8988T (cell line): Measurements from ENCODE around the gene CYCS.
"Not testable (repeated sequence)": the region's sequence is repeated elsewhere in the genome, so short reads cannot be mapped to it uniquely, and the experiment has no call there.

Experiments
- DNase-seq: peaks from one replicate; pipeline ENCODE4 v3.0.0; 2011

CYCS gene

DNA sequence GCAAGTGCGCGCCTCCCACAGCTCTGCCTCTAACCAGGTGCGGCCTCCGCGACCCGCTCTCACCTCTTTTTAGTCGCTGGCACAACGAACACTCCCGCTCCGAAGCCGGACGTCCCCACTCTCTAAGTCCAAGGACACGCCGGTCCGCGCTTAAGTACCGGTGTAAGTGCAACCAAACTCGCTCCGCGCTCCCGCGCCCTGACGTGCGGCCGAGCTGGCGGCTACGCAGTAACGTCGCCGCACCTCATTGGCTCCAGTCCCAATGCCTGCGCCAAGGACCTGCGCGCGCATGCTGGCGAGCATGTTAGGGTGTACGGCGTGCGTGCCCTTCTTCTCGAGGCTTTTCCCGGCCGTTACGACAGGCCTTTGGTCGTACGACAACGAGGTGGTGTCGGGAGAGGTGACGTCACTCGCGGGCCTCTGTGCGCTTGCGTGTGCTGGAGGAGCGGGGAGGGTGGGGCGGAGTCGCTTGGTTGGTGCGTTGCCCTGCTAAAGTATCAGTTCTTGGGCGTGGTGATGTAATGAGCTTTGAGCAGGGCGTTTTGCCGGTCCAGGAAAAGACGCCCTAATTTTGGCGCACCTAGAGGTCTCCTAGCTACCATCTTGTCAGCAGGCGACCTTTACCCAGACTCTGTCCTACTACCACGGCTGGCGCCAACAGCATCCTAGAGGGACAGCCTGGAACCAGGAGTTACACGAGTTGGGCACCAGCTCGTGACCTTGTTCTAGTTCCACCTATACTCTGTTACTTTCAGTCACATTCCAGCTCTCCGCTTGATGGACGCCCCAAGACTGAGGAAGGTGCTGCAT lies at the start of gene CYCS:
TSS of gene CYCS (minus strand) at position 124 of the 810 bp plus-strand sequence. CDS start 1,141 bp downstream, outside the sequence.
- peak; percentile 33 for DNase-seq

DNA sequence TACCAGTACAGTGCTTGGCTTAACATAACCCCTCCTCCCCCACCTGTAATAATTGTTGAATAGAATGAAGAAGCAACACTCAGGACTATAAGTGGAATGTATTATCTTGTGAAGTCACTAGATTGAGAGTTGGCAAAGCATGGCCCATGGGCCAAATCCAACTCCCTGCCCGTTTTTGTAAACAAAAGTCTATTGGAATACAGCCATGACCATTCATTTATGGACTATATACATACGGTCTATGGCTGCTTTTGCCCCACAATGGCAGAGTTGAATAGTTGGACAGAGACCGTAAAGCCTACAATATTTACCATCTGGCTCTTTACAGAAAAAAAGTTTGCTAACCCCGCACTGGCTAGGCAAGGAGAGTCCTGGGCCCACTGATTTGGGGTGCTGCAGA lies 48.1 kb upstream of the CYCS start:
- no peak for DNase-seq

DNA sequence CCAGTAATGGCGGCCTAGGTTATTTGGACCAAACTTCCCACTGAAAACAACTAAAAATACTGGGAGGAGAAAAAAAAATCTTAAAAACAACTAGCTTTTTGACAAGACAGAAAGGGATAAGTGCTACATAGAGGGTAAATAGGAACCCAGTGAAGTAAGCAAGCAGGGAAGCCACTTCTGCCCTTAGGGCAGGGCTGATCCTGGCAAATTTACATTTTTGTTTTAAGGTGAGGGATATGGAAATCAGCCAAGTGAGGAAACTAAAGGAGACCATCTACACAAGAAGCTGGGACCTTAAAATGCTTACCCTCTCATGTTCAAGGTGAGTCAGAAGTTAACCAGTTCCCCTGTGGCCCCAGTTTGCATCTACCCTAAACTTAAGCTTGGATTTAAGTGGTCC lies 46.5 kb upstream of the CYCS start:
- no peak for DNase-seq

DNA sequence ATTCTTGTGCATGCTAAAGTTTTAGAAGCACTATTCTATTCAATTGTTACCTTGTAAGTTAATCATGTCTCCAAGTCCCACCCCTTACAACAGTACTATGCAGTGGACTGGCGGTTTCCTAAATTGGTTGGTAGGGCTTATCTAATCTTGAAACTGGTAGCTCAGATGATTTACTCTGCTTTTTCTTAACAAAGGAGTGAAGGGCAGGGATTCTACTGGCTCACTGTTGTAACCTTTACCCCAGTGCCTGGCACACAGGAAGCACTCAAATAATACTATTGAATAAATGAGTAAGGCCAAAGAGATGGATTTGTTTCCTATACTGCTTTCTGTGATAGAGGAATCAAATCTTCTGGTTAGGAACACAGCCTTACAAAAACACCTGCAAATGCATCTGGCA lies 46.0 kb upstream of the CYCS start:
- no peak for DNase-seq

DNA sequence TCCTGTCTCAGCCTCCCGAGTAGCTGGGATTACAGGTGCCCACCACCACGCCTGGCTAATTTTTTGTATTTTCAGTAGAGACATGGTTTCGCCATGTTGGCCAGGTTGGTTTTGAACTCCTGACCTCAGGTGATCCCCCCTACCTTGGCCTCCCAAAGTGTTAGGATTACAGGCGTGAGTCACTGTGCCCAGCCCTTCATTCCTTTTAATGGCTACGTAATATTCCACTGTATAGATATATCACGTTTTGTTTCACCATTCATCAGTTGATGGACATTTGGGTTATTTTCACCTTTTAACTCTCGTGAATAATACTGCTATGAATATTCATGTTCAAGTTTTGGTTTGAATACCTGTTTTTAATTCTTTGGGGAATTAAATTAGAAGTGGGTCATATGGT lies 44.6 kb upstream of the CYCS start:
- DNase-seq, result no peak

DNA sequence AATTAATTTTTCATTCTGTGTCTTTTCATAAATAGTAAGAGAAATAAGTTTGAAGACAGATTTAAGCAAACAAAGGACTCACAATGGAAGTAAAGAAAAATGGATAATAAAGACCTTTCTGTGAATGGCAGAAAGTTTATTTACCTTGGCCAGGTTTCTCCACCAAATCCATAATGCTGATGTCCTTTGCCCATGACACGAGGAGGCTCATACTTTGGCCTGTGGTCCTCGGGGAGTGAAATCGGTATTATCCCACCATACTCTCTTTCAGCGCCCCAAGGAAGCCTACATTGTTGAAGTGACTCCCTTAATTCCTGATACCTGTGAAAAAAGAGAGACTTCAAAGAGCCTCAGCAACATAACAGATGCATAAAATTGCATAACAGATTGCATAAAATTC lies 43.1 kb upstream of the CYCS start:
- no peak for DNase-seq

DNA sequence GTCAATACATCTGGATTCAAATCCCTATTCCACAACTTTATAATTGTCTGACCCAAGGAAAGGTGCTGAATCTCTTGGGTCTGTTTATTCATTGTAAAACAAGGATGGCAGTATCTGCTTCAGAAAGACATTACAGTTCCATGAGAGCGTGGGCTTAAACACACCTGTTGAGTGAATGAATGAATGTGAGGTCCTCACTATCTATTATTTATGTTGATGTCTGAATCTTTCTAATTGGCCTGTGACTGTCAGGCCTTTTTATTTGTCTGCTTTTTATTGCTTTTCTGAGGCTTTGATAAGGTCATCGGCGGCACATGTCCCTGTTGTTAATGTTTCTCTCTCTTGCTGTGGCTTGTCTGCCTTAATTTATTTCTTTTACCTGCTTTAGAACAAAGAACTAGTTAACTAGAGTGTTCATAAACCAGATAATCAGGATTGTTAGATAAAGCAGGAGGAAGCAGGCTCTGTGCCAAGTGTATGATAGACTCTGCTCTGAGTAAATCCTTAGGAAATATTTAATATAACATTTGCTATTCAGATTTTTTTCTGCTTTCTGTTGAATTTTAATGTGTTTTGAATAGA lies 42.3 kb upstream of the CYCS start:
- no peak for DNase-seq

DNA sequence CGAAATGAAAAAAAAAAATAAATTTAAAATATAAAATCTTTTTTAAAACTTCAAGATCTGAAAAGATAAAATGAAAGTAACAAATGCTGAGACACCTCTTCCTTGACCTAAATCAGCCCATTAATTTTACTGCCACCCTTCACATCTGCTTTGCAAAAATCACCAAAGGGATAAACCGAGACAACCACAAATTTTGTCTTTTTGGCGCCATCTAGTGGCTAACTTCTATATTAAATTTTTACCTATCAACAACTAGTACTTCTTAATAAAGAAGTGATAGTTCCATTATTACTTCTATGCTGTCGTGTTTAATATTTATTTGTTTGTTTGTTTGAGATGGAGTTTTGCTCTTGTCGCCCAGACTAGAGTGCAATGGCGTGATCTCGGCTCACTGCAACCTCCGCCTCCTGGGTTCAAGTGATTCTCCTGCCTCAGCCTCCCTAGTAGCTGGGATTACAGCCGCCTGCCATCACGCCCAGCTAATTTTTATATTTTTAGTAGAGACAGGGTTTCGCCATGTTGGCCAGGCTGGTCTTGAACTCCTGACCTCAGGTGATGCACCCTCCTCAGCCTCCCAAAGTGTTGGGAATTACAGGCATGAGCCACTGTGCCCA lies 35.0 kb upstream of the CYCS start:
- not testable (repeated sequence) for DNase-seq

DNA sequence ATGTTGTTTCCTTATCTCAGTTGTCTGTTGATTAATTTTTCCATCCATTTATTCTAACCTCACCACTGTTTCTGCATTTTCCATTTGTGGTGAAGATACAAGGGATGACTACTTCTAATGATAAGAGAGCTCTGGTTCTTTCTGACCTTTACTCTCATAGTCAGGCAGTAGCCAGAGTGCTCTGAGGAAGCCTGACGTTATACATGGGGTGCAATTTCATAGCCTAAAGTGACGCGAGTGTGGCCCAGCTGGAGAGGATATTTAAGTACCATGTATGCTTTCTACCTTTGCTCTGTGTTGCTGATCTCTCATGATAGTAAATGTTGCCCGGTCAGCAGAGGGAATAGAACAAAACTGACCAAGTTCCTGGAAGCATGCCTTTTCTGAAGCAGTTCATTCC lies 33.9 kb upstream of the CYCS start:
- DNase-seq, result no peak

DNA sequence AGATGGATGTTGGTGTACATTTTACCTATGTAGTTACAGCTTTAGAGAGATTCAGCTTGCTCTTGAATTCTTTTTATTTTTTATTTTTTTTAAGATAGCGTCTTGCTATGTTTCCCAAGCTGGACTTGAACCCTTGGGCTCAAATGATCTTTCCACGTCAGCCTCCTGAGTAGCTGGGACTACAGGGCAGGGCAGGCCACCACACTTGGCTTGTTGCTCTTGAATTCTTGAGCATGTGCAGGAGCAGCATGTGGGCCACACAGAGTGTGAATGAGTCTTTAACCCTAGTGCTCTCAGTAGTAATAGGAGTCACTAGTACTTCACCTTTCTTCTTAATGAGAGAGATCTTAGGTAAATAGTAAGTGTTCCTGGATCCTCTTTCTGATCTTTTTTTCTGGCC lies 26.7 kb upstream of the CYCS start:
- DNase-seq, result no peak

DNA sequence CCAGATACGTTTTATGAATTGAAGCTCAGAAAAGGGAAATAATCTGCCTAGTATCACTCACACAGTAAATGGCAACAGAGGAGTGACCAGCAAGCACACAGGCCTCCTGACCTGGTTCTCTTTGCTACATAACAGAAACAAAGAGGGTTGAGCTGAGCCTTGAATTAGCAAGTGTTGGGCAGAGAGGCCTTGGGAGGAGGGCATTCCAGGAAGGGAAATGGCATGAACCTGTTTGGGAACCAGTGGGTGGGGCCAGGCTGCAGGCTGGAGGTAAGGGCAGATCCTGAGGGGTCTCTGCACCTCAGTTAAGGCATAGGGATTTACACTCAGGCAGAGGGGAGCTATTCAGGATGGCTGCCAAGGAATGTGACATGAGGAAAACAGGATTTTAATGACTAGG lies 24.8 kb upstream of the CYCS start:
- DNase-seq, result no peak

DNA sequence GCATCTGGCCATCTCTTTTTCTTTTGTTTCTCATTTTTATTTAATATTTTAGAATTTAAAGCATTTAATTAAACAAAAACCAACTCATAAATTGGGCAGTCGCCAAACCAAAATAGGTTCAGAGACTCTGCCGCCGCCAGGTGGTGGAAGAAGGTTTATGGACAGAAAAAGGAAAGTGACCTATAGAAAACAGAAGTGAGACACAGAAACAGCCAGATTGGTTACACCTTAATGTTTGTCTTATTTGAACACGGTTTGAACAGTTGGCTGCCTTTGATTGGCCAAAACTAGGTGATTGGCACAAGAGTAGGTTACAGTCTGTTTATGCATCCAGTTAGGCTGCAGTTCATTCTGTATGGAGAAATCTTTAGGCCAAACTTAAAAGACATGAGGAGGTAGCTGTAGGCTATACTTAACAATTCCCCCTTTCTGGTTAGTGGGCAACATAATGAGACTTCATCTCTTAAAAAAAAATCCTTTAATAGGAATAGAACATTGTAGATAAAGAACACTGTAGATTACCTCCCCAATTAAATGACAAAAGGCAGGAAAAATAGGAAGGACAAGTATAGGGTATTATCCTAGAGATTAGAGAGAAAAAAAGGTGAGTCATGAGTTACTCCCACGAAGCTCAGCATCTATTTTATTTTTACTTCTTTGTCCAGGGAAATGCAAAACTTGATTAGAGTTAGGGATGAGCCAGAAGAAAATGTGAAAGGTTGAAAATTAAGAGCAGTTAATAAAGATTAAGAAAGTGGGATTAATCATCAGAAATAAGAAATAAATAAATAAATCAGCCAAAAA lies 23.9 kb upstream of the CYCS start:
- DNase-seq, result no peak

DNA sequence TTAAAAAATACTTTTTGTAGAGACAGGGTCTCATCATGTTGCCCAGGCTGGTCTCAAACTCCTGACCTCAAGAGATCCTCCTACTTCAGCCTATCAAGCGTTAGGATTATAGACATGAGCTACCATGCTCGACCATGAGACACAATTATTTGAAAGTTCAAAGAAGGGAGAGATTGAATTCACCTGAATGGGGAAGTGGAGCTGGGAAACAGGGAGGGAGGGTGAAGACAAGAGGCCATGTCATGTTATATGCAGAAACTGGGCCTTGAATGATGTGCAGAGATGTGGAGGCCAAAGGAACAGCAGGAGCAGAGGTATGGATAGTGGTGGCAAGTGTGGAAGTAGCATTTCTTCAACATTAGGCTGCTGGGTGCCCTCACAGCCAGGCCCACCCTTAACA lies 18.7 kb upstream of the CYCS start:
- DNase-seq, result no peak

DNA sequence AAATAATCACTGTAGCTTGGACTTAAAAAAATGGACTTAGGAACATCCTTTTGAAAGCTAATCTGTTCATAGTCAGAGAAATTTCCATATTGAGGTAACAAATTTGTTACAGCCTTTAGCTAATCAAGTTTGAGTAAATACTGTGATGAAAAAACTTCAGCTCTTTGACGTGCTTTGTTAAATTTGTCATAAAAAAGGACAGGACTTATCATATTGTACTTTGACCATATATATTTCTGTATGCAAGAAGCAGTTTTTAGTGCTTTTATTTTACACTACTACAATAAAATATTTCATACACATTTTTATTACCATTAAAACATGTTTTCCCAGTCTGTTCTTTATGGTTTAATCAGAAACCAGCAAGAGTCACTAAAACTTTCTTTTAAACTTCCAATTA lies 14.5 kb upstream of the CYCS start:
- DNase-seq, result no peak

DNA sequence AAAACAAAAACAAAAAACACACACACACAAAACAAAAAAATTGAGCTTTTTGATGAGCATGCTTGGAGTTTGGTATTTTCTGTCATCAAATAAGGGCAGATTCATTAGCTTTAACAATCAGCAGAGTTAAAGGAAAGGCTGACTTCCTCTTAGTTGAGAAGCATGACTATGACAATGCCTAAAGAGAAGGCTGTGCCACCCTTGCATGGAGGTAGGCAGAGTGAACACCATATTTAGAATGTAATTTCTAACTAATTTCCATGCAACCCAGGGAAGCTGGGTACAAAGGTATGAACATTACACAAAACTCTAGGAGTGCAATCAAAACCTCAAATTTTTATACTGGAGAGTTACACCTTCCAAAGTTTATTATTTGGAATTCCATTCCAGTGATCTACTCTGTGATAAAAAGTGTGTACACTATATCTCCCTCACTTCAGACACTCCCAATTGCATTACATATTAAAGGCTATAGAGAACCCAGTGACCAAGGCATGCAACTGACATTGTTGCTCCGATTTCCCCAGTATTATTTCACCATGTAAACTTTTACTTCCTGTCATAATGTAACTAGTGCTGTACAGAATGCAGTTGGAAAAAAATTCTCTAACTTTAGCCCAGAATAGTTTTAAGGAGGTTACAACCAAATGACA lies 9.4 kb upstream of the CYCS start:
- no peak for DNase-seq

DNA sequence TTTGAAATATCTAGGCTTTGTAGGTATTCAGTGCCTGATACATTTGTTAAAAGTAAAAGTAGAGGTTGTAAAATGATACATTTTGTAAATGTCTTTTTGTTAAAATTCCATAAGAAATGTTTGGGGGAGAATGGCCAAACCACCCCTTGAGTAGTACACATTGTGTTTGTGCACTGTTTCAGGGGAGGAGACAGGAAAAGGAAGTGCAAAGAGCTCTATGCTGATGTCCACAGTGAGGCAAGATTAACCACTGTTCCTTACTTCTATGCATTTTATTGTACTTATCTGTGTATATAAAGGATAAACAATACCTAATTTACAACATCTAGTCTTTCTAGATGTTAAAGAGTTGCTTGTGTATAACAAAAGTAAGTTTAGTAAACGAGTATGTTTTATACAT lies 7.4 kb upstream of the CYCS start:
- DNase-seq, result no peak

DNA sequence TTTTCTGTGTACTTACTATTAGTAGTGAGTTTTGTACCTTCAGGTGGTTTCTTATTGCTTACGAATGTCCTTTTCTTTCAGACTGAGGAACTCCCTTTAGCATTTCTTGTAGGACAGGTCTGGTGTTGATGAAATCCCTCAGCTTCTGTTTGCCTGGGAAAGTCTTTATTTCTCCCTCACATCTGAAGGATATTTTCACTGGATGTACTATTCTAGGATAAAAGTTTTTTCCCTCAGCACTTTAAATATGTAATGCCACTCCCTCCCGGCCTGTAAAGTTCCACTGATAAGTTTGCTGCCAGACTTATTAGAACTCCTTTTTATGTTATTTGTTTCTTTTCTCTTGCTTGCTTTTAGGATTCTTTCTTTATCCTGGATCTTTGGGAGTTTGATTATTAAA lies 1.7 kb upstream of the CYCS start:
- no peak for DNase-seq

DNA sequence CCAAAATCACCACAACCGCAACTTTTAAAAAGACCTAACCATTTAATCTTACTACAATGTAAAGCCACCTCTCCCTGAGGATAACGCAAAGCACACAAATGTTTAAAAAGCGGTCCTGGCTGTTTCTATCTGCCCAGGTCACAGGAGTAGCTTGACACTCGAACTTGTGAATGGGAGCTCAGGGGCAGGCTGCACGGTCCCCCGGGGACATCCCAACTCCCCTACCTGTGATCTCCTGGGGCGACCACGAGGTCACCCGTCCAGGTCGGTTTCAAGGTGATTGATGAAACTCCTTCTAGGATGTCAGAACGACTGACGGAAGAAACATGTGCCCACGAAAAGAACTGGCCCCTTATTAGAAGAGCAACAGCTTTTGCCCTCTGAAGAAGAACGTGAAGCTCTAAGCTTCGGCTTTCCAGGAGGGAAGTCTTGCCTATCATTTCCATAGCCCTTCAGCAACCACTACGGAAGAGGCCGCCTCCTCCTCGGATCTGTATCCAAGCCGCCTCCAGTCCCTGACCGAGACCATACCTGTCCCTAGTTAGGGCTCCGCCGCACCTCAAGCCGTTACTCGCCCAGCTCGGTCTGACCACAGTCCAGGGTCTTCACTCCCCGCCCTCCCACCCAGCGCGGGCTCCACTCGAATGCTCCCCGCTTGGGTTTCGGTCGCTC lies 459 bp downstream of the CYCS start:
- DNase-seq, result no peak

DNA sequence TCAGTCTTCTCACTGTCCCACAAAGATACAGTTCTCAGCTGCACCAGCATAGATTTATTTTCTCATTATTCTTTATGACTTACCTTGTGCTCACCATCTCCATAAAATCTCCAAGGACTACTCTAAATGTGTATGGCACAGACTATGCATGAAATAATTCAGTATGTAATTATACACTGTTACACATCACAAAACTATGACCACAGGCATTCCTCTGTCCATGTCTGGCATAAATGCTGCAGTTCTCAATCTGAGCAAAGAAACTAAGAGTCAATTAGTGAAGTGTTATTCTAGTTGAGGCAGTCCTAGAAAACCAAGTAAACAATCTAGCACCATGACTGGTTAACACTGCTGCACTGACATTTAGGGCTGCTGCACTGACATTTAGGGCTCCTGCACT lies 2.7 kb downstream of the CYCS start:
- DNase-seq, result no peak

DNA sequence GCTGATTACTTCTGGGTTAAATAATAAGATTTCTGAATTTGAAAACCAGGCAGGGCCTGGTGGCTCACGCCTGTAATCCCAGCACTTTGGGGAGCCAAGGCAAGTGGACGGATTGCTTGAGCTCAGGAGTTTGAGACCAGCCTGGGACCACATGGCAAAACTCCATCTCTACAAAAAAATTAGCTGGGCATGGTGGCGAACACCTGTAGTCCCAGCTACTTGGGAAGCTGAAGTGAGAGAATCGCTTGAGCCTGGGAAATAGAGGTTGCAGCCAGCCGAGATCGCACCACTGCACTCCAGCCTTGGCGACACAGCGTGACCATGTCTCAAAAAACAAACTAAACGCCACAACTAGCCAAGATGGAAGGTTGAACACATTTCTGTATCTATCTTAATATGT lies 3.5 kb downstream of the CYCS start:
- no peak for DNase-seq

DNA sequence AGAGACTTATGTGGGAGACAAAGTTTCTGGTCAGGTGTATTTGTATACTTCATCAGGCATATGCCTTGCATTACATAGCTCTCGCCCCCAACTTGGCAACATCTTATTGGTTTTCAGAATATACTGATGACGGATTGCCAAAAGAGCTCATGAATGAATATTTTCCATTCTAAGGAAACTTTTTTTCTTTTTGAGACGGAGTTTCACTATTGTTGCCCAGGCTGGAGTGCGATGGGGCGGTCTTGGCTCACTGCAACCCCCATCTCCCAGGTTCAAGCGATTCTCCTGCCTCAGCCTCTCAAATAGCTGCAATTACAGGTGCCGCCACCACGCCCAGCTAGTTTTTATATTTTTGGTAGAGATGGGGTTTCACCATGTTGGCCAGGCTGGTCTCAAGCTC lies 6.0 kb downstream of the CYCS start:
- DNase-seq, result no peak

DNA sequence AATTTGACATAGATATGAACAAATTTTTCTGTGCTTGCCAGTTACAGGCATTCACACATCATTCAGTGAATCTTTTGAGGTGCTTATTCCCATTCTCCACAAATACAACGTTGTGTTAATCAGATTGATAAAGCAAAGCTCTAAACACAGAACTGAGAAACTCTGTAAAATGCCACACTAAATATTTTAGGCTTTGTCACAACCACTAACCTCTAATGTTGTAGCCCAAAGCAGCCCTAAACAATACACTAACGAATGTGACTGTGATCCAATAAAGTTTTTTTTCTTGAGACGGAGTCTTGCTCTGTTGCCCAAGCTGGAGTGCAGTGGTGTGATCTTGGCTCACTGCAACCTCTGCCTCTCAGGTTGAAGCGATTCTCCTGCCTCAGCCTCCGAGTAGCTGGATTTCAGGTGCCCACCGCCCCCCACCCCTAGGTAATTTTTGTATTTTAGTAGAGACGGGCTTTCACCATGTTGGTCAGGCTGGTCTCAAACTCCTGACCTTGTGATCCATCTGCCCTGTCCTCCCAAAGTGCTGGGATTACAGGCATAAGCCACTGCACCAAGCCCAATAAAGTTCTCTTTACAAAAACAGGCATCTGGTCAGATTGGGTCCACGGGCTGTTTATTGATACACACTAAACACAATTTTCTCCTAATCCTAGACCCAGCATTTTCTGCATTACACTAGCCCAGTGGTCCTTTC lies 6.9 kb downstream of the CYCS start:
- DNase-seq, result no peak
